Fibroblast of the aortic adventitia (primary cell): ENCODE results near the gene STIMATE. TPM values are rescaled to one million over a fixed set of nuclear protein-coding genes. Genes with fewer than 3 reads are reported as not detected.

ENCODE experiments used
- DNase-seq: peaks from one replicate; pipeline ENCODE4 v3.0.0-alpha.2; 2010; ENCODE audit warnings: low read depth
- H3K4me3 ChIP-seq: 2 replicates; pipeline ENCODE4 v1.5.1; 2011; ENCODE audit warnings: low read depth, mild to moderate bottlenecking, control low read depth, low read length, moderate library complexity
- CTCF ChIP-seq: IDR thresholded peaks from 2 replicates; pipeline ENCODE4 v1.5.1; 2011; ENCODE audit warnings: mild to moderate bottlenecking, low read length, control low read depth, inconsistent platforms; ENCODE audit not compliant: insufficient read depth
- total RNA-seq: library from RNA; depleted of rRNA; stranded (reverse); fragments of >200 nt; gene quantifications from 2 replicates; pipeline ENCODE4 v1.2.3, GENCODE V29; 2012; ENCODE audit warnings: low replicate concordance

Gene STIMATE
- total RNA-seq, 1 donor = 13.1 TPM

DNA sequence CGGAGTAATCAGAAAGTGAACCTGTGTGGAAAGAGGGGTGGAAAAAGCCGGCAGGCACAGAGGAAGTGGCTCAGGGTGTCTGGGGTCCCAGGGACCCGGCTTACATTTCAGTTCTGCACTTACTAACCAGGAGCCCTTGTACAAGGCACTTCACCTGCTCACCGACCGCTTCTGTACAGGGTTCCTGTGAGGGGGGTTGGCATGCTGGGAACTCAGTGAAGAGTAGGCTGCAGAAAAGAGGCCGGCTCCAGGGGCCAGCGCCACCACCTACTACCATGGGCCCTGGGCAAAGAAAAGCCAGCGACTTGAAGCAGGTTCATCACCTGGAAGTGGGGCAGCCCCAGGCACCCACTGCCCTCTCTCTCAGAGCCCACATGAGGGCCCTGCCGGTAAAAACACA, 6.2 kb downstream of the STIMATE start:
- no peak for TF ChIP-seq CTCF
- no peak for DNase-seq

GRCh38 chr3:52890735-52891134, 6.6 kb downstream of the STIMATE start:
- DNase-seq = no peak
- no peak for TF ChIP-seq CTCF

More for the DNA sequence above, 6.2 kb downstream of the STIMATE start:
- H3K4me3 ChIP-seq = no peak overlapping the region

GRCh38 chr3:52889901-52890300, 7.4 kb downstream of the STIMATE start:
- H3K4me3 ChIP-seq = no peak overlapping the region
- no peak for DNase-seq
- TF ChIP-seq CTCF = no peak

More at GRCh38 chr3:52890735-52891134, 6.6 kb downstream of the STIMATE start:
- H3K4me3 ChIP-seq = no peak overlapping the region

DNA sequence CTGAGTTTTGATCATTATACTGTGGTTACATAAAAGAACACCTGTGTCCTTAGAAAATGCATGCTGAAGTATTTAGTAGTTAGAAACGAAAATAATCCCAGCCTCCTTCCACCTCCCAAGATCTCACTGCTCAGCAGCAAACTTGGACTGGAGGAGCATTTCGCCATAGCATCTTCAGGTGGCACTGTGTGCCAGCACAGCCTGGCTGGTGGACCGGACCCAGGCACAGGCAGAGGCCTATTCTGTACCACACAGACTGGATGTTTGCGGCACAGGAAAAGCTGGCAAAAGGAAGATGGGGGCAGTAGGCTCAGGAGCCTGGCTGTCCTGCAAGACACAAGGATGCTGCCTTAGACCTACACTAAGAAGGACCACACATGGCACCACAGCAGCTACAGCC, 10.2 kb downstream of the STIMATE start:
- no peak for TF ChIP-seq CTCF
- no peak for DNase-seq
- no peak overlapping the region for H3K4me3 ChIP-seq

- no peak for TF ChIP-seq CTCF
- no peak for DNase-seq
- no peak overlapping the region for H3K4me3 ChIP-seq
Measured at GRCh38 chr3:52886049-52886730, 11.2 kb downstream of the STIMATE start.

GRCh38 chr3:52882377-52882776, 15.0 kb downstream of the STIMATE start:
- TF ChIP-seq CTCF = no peak
- DNase-seq = no peak
- H3K4me3 ChIP-seq = no peak overlapping the region

DNA sequence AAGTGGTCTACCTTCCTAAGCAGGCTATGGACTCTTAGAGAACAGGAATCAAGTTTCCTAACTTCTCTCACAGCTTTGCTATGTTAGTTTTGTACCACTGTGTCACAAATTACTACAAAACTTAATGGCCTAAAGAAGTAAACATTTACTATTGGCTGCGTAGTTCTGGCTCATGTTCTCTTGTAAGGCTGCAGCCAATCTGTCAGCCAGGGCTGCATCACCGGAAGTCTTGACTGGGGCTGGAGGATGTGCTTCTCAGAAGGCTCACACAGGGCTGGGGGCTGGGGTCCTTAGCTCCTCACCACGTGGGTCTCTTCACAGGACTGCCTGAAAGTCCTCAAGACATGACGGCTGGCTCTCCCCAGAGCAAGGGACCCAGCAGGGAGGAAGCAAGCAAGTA, 15.5 kb downstream of the STIMATE start:
- H3K4me3 ChIP-seq = no peak overlapping the region
- no peak for DNase-seq
- no peak for TF ChIP-seq CTCF
